GM19025 (cell line): ENCODE data around the gene LTO1.
A peak's percentile ranks its signal among the peaks of the same experiment; 100 is the strongest.

ENCODE experiments used
- ATAC-seq: cut with Tn5 transposase; IDR thresholded peaks from one replicate; pipeline ENCODE4 v1.9.1; 2021; ENCODE audit warnings: mild to moderate bottlenecking, low read depth, moderate library complexity; ENCODE audit not compliant: unreplicated experiment

Gene LTO1, protein sequence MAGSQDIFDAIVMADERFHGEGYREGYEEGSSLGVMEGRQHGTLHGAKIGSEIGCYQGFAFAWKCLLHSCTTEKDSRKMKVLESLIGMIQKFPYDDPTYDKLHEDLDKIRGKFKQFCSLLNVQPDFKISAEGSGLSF

DNA sequence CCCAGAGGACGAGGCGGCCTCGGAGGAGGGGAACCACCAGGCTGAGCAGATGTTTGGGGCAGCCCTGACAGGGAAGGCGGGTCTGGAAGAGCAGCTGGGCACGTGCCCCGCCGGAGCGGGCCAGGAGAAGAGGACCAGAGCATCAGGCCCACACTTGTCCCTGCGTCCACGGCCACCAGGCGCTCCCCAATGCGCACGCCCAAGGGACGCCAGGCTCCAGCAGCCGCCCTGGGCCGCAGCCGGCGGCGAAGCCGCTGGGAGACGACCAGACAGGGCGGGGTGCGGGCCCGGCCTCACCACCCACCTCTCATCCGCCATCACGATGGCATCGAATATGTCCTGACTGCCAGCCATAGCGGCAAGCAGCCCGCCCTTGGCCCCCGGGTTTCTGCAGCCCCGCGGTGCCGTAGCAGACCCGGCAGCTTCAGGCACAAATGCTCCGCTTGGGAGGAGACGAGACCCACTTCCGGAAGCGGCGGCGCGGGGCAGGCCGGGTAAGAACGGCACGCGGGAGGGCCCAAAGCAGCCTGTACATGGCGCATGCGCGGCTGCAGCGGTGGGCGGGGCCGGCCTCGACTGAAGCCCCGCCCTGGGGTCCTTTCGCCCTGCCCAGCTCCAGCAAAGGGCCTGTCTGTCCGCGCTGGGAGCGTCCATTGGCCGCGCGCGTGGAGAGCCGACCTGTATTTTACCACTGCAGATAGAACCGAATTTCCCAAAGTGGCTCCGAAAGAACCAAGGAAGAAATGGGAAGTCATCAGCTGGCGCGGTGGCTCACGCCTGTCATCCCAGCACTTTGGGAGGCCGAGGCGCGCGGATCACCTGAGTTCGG is at the start of gene LTO1:
LTO1 (minus strand) TSS at position 468 of the 829 bp plus-strand sequence; CDS start at position 354, 114 bp downstream.
- peak; percentile 83 for ATAC-seq

GRCh38 chr11:69721745-69722144 is 46.6 kb upstream of the LTO1 start:
- ATAC-seq = no peak

DNA sequence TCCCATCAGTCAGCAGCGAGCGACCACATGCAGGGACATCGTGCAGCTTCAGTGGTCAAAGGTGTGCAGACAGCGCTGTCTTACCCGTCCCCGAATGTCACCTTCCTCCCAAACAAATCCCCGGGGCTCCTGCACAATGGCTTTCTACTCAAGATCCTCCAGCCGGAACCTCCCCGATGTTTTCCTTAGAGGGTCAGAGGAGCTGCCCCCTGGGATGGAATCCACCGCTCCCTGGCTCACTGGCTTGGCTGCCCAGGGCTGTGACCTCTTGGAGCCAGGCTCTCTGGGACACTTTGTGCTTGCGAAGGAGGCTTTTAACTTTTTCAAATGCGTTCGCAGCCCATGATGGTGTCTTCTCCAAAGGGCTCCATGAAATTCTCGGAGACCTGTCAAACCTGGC is 46.0 kb upstream of the LTO1 start:
- no peak for ATAC-seq

- ATAC-seq = no peak
Observed at GRCh38 chr11:69718912-69719311, 43.8 kb upstream of the LTO1 start.

GRCh38 chr11:69718147-69718546 is 43.0 kb upstream of the LTO1 start:
- ATAC-seq = no peak

GRCh38 chr11:69716891-69717747 is 42.0 kb upstream of the LTO1 start:
- no peak for ATAC-seq

- no peak for ATAC-seq
Observed at GRCh38 chr11:69716099-69716498, 40.9 kb upstream of the LTO1 start.

DNA sequence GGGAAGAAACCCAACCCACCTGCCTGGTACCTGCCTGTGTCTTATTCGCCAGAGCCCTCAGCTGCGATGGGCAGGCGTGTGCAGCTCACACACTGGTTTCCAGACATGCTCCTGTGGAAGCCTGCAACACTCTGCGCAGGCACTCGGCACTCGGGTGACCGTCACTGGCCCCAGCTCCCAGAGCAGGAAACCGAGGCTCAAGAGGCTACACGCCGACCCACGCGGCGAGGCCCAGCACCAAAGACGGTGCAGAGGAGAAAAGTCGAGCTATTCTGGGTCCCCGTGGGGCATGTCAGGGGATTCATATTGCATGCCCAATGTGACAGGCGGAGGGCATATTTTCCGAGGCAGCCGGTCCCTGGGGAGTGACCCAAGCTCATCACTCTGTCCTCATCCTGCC is 40.3 kb upstream of the LTO1 start:
- ATAC-seq = no peak

- no peak for ATAC-seq
Observed at GRCh38 chr11:69711822-69712801, 37.0 kb upstream of the LTO1 start.

DNA sequence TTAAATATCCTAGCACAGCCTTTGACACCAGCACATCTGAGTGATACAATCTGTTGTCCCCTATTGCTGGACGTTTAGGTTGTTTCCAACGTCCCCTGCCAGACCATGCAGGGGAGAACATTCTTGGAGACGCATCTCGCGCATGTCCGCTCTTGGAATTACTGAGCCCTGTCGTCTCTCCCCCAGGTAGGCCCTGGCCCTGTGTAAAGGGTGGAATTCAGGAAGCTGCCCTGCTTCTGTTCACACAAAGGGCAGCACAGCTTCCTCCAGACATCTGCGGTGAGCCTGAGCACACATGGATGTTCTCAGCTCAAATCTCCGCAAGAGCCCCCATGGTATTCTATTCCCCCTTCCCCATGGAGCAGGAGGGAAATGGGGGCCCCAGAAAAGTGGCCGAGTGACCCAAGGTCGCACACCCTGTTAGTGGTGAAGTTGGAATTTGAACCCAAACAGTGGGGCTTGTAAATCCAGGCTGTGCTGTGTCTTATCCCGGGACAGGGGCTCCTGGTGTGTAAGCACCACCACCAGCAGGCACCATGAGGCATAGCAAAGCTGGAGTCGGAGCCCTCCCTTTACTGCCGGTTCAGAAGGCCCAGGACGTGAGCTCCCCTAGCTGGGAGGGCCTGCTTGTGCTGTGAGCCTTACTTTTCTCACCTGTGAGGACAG is 33.7 kb upstream of the LTO1 start:
- ATAC-seq = no peak

DNA sequence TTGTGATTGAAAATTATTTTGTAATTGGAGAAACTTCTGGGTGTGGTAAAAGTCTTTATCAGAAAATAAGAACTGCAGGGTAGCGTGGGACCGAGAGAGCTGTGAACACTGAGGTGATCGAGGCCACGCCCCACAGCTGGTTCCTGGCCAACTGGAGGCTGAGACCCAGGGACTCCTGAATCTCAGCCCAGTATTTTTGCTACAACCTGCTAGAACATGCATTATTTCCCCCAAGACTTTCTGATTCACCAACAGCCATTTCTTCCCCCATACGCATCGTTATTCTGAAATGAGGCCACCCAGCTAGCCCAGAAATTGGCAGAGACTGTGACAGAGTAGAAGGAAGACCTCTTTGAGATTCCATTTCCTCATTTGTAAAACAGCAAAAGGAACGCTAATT is 32.0 kb upstream of the LTO1 start:
- no peak for ATAC-seq

- no peak for ATAC-seq
Observed at GRCh38 chr11:69705901-69706787, 31.0 kb upstream of the LTO1 start.

DNA sequence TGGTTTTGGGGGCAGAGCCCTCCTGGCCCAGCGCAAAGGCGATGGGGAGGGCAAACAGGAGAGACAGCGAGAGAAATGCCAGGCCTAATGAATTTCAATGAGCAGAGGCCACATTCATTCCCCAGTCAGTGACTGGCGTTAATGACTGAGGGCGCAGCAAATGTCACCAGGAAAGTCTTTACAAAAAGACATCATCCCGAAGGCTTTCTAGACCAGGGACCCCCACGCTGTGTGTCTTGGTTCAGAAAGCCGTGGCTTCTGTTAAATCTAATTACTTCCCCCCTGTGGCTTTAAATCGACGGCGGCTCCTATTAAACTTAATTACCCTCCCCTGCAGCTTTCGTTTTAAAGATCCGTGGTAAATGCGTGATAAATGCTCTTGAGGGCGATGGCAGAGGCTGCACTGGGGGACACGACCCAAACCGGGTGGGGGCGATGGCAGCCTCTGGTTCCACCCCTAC is 30.2 kb upstream of the LTO1 start:
- ATAC-seq = no peak

- no peak for ATAC-seq
Observed at GRCh38 chr11:69704508-69705253, 29.5 kb upstream of the LTO1 start.

DNA sequence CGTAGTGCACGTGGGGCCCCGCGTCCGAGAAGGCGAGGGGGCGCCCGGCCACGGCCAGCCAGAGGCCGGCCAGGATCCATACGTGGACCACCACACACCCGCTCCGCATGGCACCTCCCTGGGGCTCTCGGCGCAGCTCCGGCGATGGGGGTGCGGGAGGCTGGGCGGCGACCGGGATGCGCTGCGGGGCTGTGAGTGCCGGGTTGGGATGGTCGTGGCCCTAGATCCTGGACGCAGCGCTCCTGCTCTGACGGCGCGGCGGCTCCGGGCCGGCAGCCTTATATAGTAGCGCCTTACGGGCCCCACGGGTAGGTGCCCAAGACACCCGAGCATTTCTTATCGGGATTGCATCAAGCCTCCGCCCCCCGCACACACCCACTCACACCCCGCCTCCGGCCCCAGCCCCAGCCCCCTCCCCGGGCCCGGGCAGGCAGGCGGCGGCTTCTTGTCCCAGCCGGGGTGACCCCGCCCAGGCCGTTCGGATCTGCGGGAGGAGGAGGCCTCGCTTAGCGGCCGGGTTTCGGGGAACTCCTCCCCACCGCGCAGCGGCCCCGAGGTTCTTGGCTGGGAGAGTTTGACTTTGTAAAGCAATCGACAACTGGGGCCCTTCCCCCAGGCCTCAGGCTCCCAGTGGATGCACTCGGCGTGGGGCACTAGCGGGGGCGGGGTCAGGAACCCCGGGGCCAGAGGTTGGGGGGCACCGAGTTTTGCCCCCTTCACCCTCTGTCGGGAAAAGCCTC is 28.8 kb upstream of the LTO1 start, which contains the start of gene FGF19:
FGF19 (minus strand) TSS at position 255 of the 740 bp plus-strand sequence; CDS start at position 109, 146 bp downstream.
- ATAC-seq = no peak

DNA sequence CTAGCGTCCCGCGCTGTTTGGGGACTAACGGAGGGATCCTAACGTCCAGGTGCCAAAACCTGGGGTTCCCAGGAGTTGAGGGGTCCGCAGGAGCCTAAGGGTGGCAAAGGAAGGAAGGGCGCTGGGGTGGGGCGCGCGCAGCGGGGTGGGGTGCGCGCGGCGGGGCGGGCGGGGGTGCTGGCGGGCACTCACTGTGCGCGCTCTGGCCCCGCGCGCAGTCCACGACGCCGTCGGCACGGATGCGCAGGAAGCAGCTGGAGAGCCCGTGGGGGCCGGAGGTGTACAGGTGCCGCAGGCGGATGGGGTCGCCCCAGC is 28.3 kb upstream of the LTO1 start:
- no peak for ATAC-seq

- ATAC-seq = no peak
Observed at GRCh38 chr11:69702769-69703452, 27.8 kb upstream of the LTO1 start.
